Stimulated activated CD4-positive, alpha-beta T cell treated with anti-CD3 and anti-CD28 coated beads, Interleukin-2, amount 100 ng/mL, for 4 hours (primary cell): ENCODE results near the gene TRIO.
"Not testable (repeated sequence)": the region's sequence is repeated elsewhere in the genome, so short reads cannot be mapped to it uniquely, and the experiment has no call there.

ENCODE experiments used
- DNase-seq: peaks from one replicate; pipeline ENCODE4 v3.0.0-alpha.2; 2020; ENCODE audit warnings: low read depth

Gene TRIO

GRCh38 chr5:14142827-14143545 lies at the start of gene TRIO:
Gene TRIO, plus strand, starts transcription at chr5:14143342. Its CDS starts 384 bp downstream, at chr5:14143726.
- DNase-seq, result peak; percentile 66

GRCh38 chr5:14097380-14097779 lies 45.8 kb upstream of the TRIO start:
- DNase-seq, result not testable (repeated sequence)

DNA sequence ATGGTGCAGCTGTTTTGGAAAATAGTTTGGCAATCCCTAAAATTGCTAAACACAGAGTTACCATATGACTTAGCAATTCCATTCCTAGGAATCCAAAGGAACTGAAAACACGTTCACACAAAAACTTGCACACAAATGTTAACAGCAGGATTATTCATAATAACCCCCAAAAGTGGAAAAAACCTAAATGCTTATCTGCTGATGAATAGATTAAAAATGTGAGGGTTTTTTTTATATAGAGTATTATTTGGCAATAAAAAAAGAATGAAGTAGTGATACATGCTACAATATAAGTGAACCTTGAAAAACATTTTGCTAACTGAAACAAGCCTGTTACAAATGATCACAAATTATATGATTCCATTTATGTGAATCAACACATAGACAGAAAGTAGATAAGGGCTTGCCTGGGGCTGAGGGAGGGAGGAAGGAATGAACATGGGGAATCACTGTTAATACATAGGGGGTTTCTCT lies 45.1 kb upstream of the TRIO start:
- no peak for DNase-seq

GRCh38 chr5:14100281-14100680 lies 42.9 kb upstream of the TRIO start:
- DNase-seq, result no peak

DNA sequence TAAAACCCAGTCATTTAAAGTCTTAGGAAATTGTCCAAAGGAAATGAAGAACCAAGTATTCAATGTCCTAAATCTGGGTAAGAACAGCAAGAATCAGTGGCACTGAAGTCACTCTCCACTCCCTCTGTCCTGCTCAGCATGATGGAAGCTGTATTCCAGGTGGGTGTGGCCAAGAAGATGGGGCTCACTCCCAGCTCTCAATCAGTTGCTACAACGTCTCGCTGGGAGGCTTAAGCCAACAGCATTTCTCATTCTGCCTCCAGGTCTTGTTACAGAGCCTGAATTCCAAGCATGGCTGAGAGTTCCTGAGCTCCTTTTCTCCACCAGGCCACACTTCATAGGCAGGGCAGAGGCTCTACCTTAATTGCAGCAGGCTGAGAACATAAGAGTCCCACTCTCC lies 41.2 kb upstream of the TRIO start:
- DNase-seq, result no peak

GRCh38 chr5:14102666-14103065 lies 40.5 kb upstream of the TRIO start:
- DNase-seq, result no peak

DNA sequence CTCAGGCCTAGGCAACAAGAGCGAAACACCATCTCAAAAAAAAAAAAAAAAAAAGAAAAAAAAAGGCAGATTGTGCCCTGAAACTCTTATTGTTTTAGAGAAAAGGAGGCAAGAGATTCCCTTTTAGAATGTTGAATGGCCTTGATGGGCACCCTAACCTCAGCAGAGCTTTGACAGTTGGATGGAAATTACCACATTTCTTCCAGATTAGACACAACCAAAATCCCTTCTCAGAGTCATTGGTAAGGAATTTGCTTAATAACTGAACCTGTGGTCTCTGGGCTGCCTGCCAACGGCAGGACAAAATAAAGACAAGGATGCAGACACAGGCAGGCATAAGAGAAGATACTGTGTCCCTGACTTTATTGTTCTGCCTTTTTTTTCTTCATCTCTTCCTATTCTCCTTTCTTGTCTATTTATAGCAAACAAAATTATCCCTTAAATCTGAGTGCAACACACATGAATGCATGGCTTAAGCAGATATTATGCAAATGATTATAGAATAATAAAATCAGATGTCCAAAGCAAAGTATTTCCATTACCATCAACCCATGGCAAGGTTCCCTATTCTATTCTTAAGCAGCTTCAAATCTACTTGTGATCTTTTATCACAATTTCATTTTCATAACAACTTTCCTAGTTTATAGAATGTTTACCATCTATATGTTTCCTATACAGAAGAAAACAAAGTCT lies 37.3 kb upstream of the TRIO start:
- no peak for DNase-seq

GRCh38 chr5:14107536-14107935 lies 35.6 kb upstream of the TRIO start:
- no peak for DNase-seq

DNA sequence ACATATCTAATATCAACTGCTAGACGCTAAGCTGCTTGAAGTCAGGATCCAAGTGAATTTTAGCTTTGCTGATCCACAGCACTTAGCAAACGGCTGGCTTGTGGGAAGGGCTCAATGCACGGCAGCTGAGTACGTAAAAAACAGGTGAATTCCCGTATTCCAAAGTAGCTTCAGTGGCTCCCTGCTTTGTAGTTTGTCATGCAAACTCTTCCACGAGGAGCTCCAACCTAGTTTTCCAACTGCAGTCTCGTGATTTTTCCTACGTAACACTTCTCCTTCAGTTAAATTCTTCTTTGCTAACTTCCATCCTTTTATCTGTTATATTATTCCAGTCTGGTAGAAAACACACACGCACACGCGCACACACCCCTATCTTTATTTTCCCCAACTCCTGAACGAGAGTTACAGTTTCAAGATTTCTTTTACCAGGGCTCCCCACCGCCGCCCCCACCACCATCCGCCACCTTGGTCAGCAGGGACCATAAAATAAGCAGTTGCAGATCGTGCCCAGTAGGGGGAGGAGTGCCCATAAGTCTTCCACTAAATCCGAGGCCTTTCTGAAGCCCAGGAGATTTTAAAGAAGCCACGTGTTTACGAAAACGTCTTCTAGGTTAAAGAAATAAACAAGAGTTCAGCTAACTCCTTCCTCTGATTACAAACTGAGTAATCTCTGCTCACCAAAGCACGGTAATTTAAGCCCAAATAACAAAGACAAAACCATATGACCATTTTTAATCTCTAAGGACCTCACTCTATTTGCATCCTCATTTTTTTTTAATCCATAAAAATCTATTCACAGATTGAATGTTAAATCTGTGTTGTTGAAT lies 34.8 kb upstream of the TRIO start:
- no peak for DNase-seq

GRCh38 chr5:14109041-14109747 lies 33.9 kb upstream of the TRIO start:
- DNase-seq, result no peak

- DNase-seq, result no peak
Measured at GRCh38 chr5:14109771-14110170, 33.4 kb upstream of the TRIO start.

DNA sequence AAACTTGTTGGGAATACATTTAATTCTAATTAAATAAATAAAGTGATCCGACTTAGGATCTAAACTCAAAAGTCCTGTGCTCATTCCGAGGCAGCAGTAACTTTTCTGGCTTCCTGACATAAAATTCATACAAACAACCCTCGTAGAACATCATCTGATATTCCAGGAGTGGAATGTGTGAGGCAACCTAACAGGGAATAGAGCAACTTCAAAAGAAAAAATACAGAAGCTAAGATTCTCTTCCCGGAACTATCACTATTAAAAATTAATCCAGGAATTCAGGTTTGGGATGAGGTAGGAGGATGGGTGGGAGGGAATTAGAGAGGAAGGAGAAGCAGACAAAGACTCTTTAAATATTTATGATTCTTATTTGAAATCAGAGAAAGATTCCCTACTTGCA lies 32.9 kb upstream of the TRIO start:
- DNase-seq, result no peak

DNA sequence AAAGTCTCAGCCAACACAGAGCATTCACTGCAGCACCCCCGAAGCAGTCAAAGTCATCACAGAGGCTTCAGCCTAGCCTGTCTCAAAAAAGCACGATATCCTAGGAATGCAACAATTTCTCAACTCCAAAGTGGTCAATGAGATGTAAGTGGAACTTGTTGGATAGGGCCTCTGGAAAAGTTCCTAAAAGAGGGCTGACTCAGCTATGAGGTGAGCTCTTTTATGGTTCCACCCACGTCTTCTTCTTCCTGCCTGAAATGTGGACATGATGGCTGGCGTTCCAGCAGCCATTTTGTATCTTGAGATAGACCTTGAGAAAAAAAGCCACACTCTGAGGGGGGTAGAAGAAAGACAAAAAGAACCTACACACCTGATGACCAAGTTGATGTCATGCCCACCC lies 32.5 kb upstream of the TRIO start:
- DNase-seq, result no peak

GRCh38 chr5:14112998-14113652 lies 30.0 kb upstream of the TRIO start:
- no peak for DNase-seq

GRCh38 chr5:14114615-14115251 lies 28.4 kb upstream of the TRIO start:
- DNase-seq, result no peak

- DNase-seq, result no peak
Measured at GRCh38 chr5:14115323-14115895, 27.7 kb upstream of the TRIO start.

DNA sequence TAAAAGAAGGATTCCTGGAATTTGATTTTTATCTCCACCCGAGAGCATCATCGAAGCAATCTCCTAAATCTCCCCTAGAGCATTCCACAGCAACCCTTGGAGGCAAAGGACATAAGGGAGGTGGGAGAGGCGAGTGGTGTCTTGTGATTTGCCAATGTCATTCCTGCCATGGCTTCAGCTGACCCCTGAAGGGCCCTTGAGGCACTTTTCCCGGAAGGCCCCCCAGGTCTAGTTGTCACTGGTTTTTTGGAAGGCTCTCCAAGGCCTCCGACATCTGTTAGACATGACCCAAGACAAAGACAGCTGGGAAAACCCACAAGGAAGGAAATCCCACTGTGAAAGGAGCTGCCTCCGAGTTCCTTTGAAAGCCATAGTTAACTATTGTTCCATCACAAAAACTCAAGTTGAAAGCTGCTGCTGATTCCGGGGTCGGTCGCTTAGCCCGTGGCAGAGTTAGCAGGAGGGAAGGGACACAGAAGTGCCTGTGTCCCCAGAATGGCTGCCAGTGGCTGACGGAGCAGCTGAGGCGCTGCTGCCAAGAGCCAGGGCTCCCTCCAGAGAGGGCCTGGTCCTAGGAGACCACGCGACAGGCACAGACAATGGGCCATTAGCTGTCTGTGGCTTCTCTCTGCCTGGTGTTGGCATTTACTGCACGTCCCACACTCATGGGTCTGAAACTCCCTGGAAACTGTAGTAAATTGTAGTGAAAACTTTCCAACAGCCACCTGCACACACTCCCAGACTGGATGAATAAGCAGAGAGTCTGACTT lies 24.4 kb upstream of the TRIO start:
- no peak for DNase-seq

- DNase-seq, result no peak
Measured at GRCh38 chr5:14120176-14120575, 23.0 kb upstream of the TRIO start.

DNA sequence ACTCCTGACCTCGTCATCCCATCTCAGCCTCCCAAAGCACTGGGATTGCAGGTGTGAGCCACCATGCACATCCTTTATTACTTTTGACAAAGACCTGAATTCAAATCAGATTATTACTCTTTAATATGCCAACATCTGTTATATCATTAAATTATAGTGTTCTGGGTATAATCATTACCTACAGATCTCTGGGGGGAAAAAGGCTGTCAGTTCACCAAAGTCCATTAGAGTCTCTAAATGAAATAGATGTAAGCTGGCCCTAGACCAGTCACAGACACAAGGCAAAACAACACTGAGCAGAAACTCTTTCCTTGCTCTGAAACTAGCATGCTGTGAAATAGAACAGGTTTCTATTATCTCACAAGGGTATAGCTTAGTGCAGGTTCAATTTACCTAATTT lies 21.6 kb upstream of the TRIO start:
- DNase-seq, result no peak

DNA sequence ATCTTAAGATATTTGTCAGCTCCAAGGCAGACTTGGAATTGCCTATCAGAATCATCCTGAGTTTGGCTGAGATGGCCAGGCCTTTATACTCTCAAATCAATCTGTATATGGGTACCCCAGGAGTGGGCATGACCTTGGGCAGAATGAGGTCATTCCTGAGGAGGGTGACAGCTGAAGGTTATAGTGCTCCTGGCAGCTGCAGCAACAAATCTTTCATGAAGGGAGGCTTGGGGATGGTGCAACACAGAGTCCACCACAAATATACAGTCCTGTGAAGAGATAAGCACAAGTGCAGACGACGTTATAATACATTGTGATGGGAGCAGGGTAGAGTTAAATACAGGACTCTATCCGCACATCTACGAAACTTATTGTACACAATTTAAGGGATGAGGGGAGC lies 21.1 kb upstream of the TRIO start:
- DNase-seq, result no peak
